Lung (tissue), 12 donors: ENCODE measurements around the gene HPCA. TPM values are rescaled to one million over a fixed set of nuclear protein-coding genes. Genes with fewer than 3 reads are reported as not detected.
"Not testable (repeated sequence)": the region's sequence is repeated elsewhere in the genome, so short reads cannot be mapped to it uniquely, and the experiment has no call there.

Experiments used
- ATAC-seq: fragments of 200-7000 bp; cut with Tn5 transposase; one replicate; pipeline ENCODE4 v1.9.1; 2020; ENCODE audit warnings: moderate number of reproducible peaks; ENCODE audit not compliant: insufficient read depth, low FRiP score
- DNase-seq, 3 donors: peaks; one replicate each; pipeline ENCODE4 v3.0.0-alpha.2; 2013 to 2017
- H3K27ac ChIP-seq, 2 donors: one replicate each; pipeline ENCODE4 v1.5.1; 2013; ENCODE audit warnings: mild to moderate bottlenecking in 2 of 2, moderate library complexity in 2 of 2, control low read depth in 1 of 2, inconsistent platforms in 1 of 2, low read depth in 1 of 2, low read length in 1 of 2
- H3K27me3 ChIP-seq, 3 donors: one replicate each; pipeline ENCODE4 v1.5.1; 2013; ENCODE audit warnings: low read length in 2 of 3; ENCODE audit not compliant: control insufficient read depth in 3 of 3, insufficient read depth in 3 of 3
- H3K36me3 ChIP-seq, 4 donors: one replicate each; pipeline ENCODE4 v1.5.1; 2013; ENCODE audit warnings: low read length in 4 of 4, mild to moderate bottlenecking in 1 of 4, moderate library complexity in 1 of 4; ENCODE audit not compliant: control insufficient read depth in 4 of 4, insufficient read depth in 4 of 4
- H3K4me1 ChIP-seq, 5 donors: one replicate each; pipeline ENCODE4 v1.5.1; 2013; ENCODE audit warnings: low read length in 5 of 5, mild to moderate bottlenecking in 2 of 5, moderate library complexity in 1 of 5; ENCODE audit not compliant: control insufficient read depth in 5 of 5, insufficient read depth in 5 of 5
- H3K4me3 ChIP-seq: one replicate; pipeline ENCODE4 v1.5.1; 2013; ENCODE audit warnings: mild to moderate bottlenecking, control low read depth, moderate library complexity
- H3K9ac ChIP-seq, 2 donors: one replicate each; pipeline ENCODE4 v1.5.1; 2013; ENCODE audit warnings: low read length in 2 of 2, control low read depth in 1 of 2; ENCODE audit not compliant: insufficient read depth in 1 of 2
- H3K9me3 ChIP-seq, 4 donors: one replicate each; pipeline ENCODE4 v1.5.1; 2013; ENCODE audit warnings: low read length in 3 of 4, mild to moderate bottlenecking in 1 of 4, moderate library complexity in 1 of 4; ENCODE audit not compliant: control insufficient read depth in 4 of 4, insufficient read depth in 3 of 4
- CTCF ChIP-seq: IDR thresholded peaks from 2 replicates; pipeline ENCODE4 v1.5.1; 2012; ENCODE audit warnings: mild to moderate bottlenecking; ENCODE audit errors: control extremely low read depth, extremely low read depth
- WGBS, 2 donors: extraction: QIAGEN DNeasy Blood & Tissue Kit; methylation state at CpG; one replicate each; pipeline ENCODE4 v1.1.7; 2013; 5-methylcytosine and 5-hydroxymethylcytosine counted together
- polyA plus RNA-seq, 2 donors: library from polyadenylated mRNA; stranded (reverse); fragments of 200-250 nt; gene quantifications; one replicate each; pipeline ENCODE4 v1.2.1, GENCODE V29; 2013
- total RNA-seq, 2 donors: library from RNA; depleted of rRNA in 1 of 2; stranded (reverse); fragments of >200 nt in 1 of 2; gene quantifications; one replicate each; pipeline ENCODE4 v1.2.1, GENCODE V29; 2014 to 2021
- donor health status: control.
- donor health status: control.
- donor health status: Bipolar disorder and iron deficiency.
- donor health status: healthy.
- donor health status: DM: yes; HTN: yes; CAD: no.

The HPCA gene
- total and polyA plus RNA-seq, 4 donors: 0.19 to 1.3 (median 0.40) TPM; not detected in 1

GRCh38 chr1:32902535-32902920 lies 16.2 kb downstream of the HPCA start:
- H3K4me3 ChIP-seq: no peak overlapping the region
- no peak for TF ChIP-seq CTCF
- H3K36me3 ChIP-seq: no peaks in the 10 kb centered on the region
- H3K27ac ChIP-seq: no peak overlapping the region
- H3K9ac ChIP-seq: no peak overlapping the region
- H3K27me3 ChIP-seq: peaks cover 0 to 11% (median 6%) of the 10 kb centered on the region in 3 donors
- no peaks in the 10 kb centered on the region for H3K9me3 ChIP-seq
- no peak for ATAC-seq
- peaks cover 0 to 11% (median 0%) of the 10 kb centered on the region in 5 donors for H3K4me1 ChIP-seq
- no peak for DNase-seq
- 73 to 74% methylated on average over 6 of the region's 6 CpGs for WGBS, 2 donors

GRCh38 chr1:32903991-32904785 lies 17.9 kb downstream of the HPCA start:
- Histone ChIP-seq H3K9ac (no peak overlapping the region), H3K27ac (no peak overlapping the region), H3K9me3 (no peaks in the 10 kb centered on the region), H3K36me3 (no peaks in the 10 kb centered on the region), H3K4me3 (no peak overlapping the region), H3K27me3 (peaks cover 0 to 11% (median 6%) of the 10 kb centered on the region in 3 donors), H3K4me1 (peaks cover 0 to 11% (median 0%) of the 10 kb centered on the region in 5 donors)
- WGBS, 2 donors: 67 to 74% methylated on average over 3 of the region's 3 CpGs
- no peak for TF ChIP-seq CTCF
- DNase-seq (no peak), ATAC-seq (no peak)

- Histone ChIP-seq H3K9ac (no peak overlapping the region), H3K4me3 (no peak overlapping the region), H3K27ac (no peak overlapping the region), H3K9me3 (no peaks in the 10 kb centered on the region), H3K27me3 (peaks cover 0 to 9% (median 4%) of the 10 kb centered on the region in 3 donors), H3K36me3 (no peaks in the 10 kb centered on the region), H3K4me1 (peaks cover 0 to 11% (median 0%) of the 10 kb centered on the region in 5 donors)
- ATAC-seq: no peak
- WGBS, 2 donors: 59 to 82% methylated on average over 2 of the region's 2 CpGs
- TF ChIP-seq CTCF: no peak
- no peak for DNase-seq
These were observed 18.5 kb downstream of the HPCA start for GRCh38 chr1:32904797-32905196.

GRCh38 chr1:32905588-32905987 lies 19.3 kb downstream of the HPCA start:
- not testable (repeated sequence) for H3K27ac ChIP-seq, DNase-seq, H3K4me1 ChIP-seq, H3K9ac ChIP-seq, H3K27me3 ChIP-seq, H3K4me3 ChIP-seq, H3K9me3 ChIP-seq, H3K36me3 ChIP-seq, ATAC-seq
- 81 to 82% methylated on average over 10 of the region's 10 CpGs for WGBS, 2 donors
